HG02623 (cell line): Measurements from ENCODE around the gene MAST2.
"Not testable (repeated sequence)": the region's sequence is repeated elsewhere in the genome, so short reads cannot be mapped to it uniquely, and the experiment has no call there.

Source experiments
- ATAC-seq: cut with Tn5 transposase; IDR thresholded peaks from one replicate; pipeline ENCODE4 v1.9.1; 2021; ENCODE audit warnings: moderate library complexity; ENCODE audit not compliant: unreplicated experiment

Gene MAST2

GRCh38 chr1:46056325-46056724 lies 252.9 kb downstream of the MAST2 start:
- no peak for ATAC-seq

GRCh38 chr1:46057215-46057614 lies 253.8 kb downstream of the MAST2 start:
- ATAC-seq: not testable (repeated sequence)

- no peak for ATAC-seq
These were observed 254.4 kb downstream of the MAST2 start for GRCh38 chr1:46057781-46058180.

- ATAC-seq: no peak
These were observed 255.5 kb downstream of the MAST2 start for GRCh38 chr1:46058936-46059335.

- no peak for ATAC-seq
These were observed 257.7 kb downstream of the MAST2 start for GRCh38 chr1:46061146-46061545.

GRCh38 chr1:46062651-46063319 lies 259.4 kb downstream of the MAST2 start:
- no peak for ATAC-seq

GRCh38 chr1:46064708-46065107 lies 261.3 kb downstream of the MAST2 start:
- no peak for ATAC-seq

GRCh38 chr1:46065405-46065804 lies 262.0 kb downstream of the MAST2 start:
- no peak for ATAC-seq

- no peak for ATAC-seq
These were observed 264.2 kb downstream of the MAST2 start for GRCh38 chr1:46067652-46068051.

GRCh38 chr1:46068525-46068924 lies 265.1 kb downstream of the MAST2 start:
- ATAC-seq: no peak

GRCh38 chr1:46070164-46070814 lies 266.9 kb downstream of the MAST2 start:
- no peak for ATAC-seq

- ATAC-seq: no peak
These were observed 269.6 kb downstream of the MAST2 start for GRCh38 chr1:46072975-46073374.

GRCh38 chr1:46076343-46076742 lies 272.9 kb downstream of the MAST2 start:
- ATAC-seq: no peak

- no peak for ATAC-seq
These were observed 274.2 kb downstream of the MAST2 start for GRCh38 chr1:46077644-46078043.

- no peak for ATAC-seq
These were observed 276.8 kb downstream of the MAST2 start for GRCh38 chr1:46080257-46080656.

- no peak for ATAC-seq
These were observed 277.8 kb downstream of the MAST2 start for GRCh38 chr1:46081206-46081605.

GRCh38 chr1:46081619-46082018 lies 278.2 kb downstream of the MAST2 start:
- ATAC-seq: no peak

GRCh38 chr1:46083579-46083978 lies 280.2 kb downstream of the MAST2 start:
- ATAC-seq: no peak

- no peak for ATAC-seq
These were observed 281.4 kb downstream of the MAST2 start for GRCh38 chr1:46084553-46085451.
